Trophoblast cell (in vitro differentiated cells and primary cell): ENCODE data around the gene POLR3E.

Source experiments
- DNase-seq, 2 donors: peaks; one replicate each; pipeline ENCODE4 v3.0.0-alpha.2; 2016
- H2AFZ ChIP-seq: 2 replicates; pipeline ENCODE4 v1.6.1; 2013; ENCODE audit warnings: low read length, moderate library complexity, mild to moderate bottlenecking; ENCODE audit not compliant: insufficient read depth, poor library complexity
- H2AK5ac ChIP-seq: 2 replicates; pipeline ENCODE4 v1.6.1; 2013; ENCODE audit warnings: mild to moderate bottlenecking, low read length
- H2BK120ac ChIP-seq: 2 replicates; pipeline ENCODE4 v1.6.1; 2013; ENCODE audit warnings: low read length, mild to moderate bottlenecking, moderate library complexity; ENCODE audit not compliant: insufficient read depth, poor library complexity
- H2BK12ac ChIP-seq: 2 replicates; pipeline ENCODE4 v1.6.1; 2013; ENCODE audit warnings: mild to moderate bottlenecking, low read length, moderate library complexity
- H2BK5ac ChIP-seq: 2 replicates; pipeline ENCODE4 v1.6.1; 2013; ENCODE audit warnings: low read length, low read depth, moderate library complexity, mild to moderate bottlenecking; ENCODE audit not compliant: poor library complexity
- H3K14ac ChIP-seq: 2 replicates; pipeline ENCODE4 v1.6.1; 2013; ENCODE audit warnings: mild to moderate bottlenecking, low read length
- H3K18ac ChIP-seq: 2 replicates; pipeline ENCODE4 v1.6.1; 2013; ENCODE audit warnings: mild to moderate bottlenecking, low read length
- H3K23ac ChIP-seq: 2 replicates; pipeline ENCODE4 v1.6.1; 2013; ENCODE audit warnings: low read length
- H3K27ac ChIP-seq: 2 replicates; pipeline ENCODE4 v1.5.1; 2013; ENCODE audit warnings: low read depth, mild to moderate bottlenecking, inconsistent platforms, low read length, moderate library complexity
- H3K27me3 ChIP-seq: 2 replicates; pipeline ENCODE4 v1.6.1; 2013; ENCODE audit warnings: inconsistent platforms, mild to moderate bottlenecking, low read length, moderate library complexity; ENCODE audit not compliant: insufficient read depth
- H3K36me3 ChIP-seq, 2 experiments: 1 replicate in 1 of 2; 2 replicates in 1 of 2; pipeline ENCODE4 v1.6.1; 2013; ENCODE audit warnings: low read length in 2 of 2, mild to moderate bottlenecking in 2 of 2, moderate library complexity in 1 of 2; ENCODE audit not compliant: insufficient read depth in 2 of 2, control insufficient read depth in 1 of 2
- H3K4ac ChIP-seq: 2 replicates; pipeline ENCODE4 v1.6.1; 2013; ENCODE audit warnings: low read depth, mild to moderate bottlenecking, low read length, moderate library complexity
- H3K4me1 ChIP-seq, 2 experiments: 1 replicate in 1 of 2; 2 replicates in 1 of 2; pipeline ENCODE4 v1.6.1; 2013; ENCODE audit warnings: low read length in 2 of 2, mild to moderate bottlenecking in 2 of 2, moderate library complexity in 1 of 2; ENCODE audit not compliant: insufficient read depth in 2 of 2, control insufficient read depth in 1 of 2
- H3K4me2 ChIP-seq: 2 replicates; pipeline ENCODE4 v1.6.1; 2013; ENCODE audit warnings: inconsistent platforms, mild to moderate bottlenecking, low read length, moderate library complexity
- H3K4me3 ChIP-seq: 2 replicates; pipeline ENCODE4 v1.5.1; 2013; ENCODE audit warnings: mild to moderate bottlenecking, low read depth, low read length, inconsistent platforms
- H3K79me1 ChIP-seq: one replicate; pipeline ENCODE4 v1.6.1; 2013; ENCODE audit warnings: low read length
- H3K79me2 ChIP-seq: 2 replicates; pipeline ENCODE4 v1.6.1; 2013; ENCODE audit warnings: low read length, mild to moderate bottlenecking; ENCODE audit not compliant: control insufficient read depth, insufficient read depth, poor library complexity
- H3K9ac ChIP-seq: 2 replicates; pipeline ENCODE4 v1.6.1; 2013; ENCODE audit warnings: mild to moderate bottlenecking, low read length
- H3K9me3 ChIP-seq: 2 replicates; pipeline ENCODE4 v1.6.1; 2013; ENCODE audit warnings: low read depth, mild to moderate bottlenecking, control low read depth, inconsistent platforms, low read length; ENCODE audit not compliant: insufficient read depth
- H4K12ac ChIP-seq: 2 replicates; pipeline ENCODE4 v1.6.1; 2013; ENCODE audit warnings: low read depth, mild to moderate bottlenecking, low read length, moderate library complexity
- H4K8ac ChIP-seq: 2 replicates; pipeline ENCODE4 v1.6.1; 2013; ENCODE audit warnings: low read depth, mild to moderate bottlenecking, low read length, moderate library complexity
- H4K91ac ChIP-seq: one replicate; pipeline ENCODE4 v1.6.1; 2013; ENCODE audit warnings: low read depth, mild to moderate bottlenecking, low read length, moderate library complexity
- WGBS: extraction: QIAGEN DNeasy Blood & Tissue Kit; methylation state at CpG from one replicate; pipeline ENCODE4 v1.1.7; 2013; ENCODE audit warnings: missing lambda C conversion rate; ENCODE audit not compliant: insufficient read length, insufficient coverage; ENCODE audit errors: extremely low coverage; 5-methylcytosine and 5-hydroxymethylcytosine counted together

The POLR3E gene

DNA sequence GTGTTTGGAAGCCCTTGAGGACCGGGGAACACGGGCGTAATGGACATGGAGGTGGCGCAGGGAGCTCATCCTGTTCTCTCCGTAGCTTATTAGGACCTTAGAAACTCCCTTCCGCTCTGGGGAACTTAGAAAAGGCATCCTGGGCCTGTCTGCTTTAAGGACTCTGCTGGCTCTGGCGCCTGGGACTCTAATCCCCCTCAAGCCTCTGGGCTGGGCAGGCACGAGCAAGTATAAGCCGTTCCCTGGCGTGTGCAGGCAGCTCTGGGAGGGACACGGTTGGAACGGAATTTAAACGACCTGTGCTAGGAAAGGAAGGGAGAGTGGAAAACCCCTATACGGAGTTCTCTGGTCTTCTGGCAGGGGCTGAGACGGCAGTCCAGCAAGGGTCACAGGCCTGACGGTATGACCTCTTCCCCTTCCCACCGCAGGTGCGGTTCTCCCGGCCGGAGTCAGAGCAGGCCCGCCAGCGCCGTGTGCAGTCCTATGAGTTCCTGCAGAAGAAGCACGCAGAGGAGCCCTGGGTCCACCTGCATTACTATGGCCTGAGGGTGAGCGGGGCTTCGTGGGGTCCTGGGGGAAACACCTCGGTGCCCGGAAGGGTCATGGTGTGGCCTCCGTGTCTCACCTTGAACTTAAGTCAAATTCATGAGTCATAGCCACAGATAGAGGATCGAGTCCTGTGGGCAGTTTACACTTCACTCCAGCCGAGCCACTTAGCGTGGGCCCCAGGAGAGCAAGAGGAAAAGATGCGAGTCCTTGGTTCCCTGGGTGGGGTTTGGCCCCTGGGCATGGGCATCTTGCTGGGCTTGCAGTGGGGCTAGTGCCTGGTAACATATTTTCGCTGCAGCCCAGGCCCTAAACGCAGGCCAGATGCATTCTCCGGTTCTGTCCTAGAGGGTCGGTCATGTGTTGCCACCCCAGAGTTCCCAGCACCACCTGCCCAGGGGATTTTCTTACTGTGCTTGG is 17.7 kb downstream of the POLR3E start:
- no peaks in the 10 kb centered on the region for H3K79me1 ChIP-seq
- no peak overlapping the region for H3K14ac ChIP-seq
- no peak overlapping the region for H2AFZ ChIP-seq
- no peak overlapping the region for H4K8ac ChIP-seq
- no peak overlapping the region for H2BK120ac ChIP-seq
- no peak overlapping the region for H3K4me2 ChIP-seq
- no peak overlapping the region for H3K27ac ChIP-seq
- H3K79me2 ChIP-seq, result no peaks in the 10 kb centered on the region
- H3K4me1 ChIP-seq, result no peaks in the 10 kb centered on the region
- no peak overlapping the region for H3K23ac ChIP-seq
- no peak overlapping the region for H3K4ac ChIP-seq
- no peaks in the 10 kb centered on the region for H3K9me3 ChIP-seq
- DNase-seq, result no peak
- H4K91ac ChIP-seq, result no peak overlapping the region
- no peak overlapping the region for H3K4me3 ChIP-seq
- H2AK5ac ChIP-seq, result no peak overlapping the region
- no peak overlapping the region for H3K9ac ChIP-seq
- no peaks in the 10 kb centered on the region for H3K27me3 ChIP-seq
- WGBS, result no CpG with 5 or more reads among the region's 37 CpGs
- no peak overlapping the region for H2BK5ac ChIP-seq
- peaks cover 47 to 54% of the 10 kb centered on the region in 2 experiments for H3K36me3 ChIP-seq
- no peak overlapping the region for H3K18ac ChIP-seq
- no peak overlapping the region for H2BK12ac ChIP-seq
- no peak overlapping the region for H4K12ac ChIP-seq

DNA sequence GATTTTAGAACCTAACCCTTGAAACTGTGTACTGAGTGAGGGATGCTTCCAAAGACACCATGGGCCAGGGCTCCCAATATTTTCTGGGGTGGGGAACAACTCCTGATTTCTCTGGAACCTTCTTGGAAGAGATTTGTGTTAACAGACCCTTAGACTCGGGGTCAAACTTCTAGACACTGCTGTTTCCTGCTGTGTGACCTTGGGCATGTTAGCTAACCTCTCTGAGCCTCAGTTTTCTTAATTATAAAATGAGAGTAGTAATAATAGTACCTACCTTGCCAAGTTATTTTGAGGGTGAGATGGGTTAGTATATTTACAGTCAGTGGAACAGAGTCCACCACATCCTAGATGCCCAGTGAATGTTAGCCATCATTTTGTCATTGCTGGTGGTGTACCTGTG is 18.8 kb downstream of the POLR3E start:
- Histone ChIP-seq H3K27ac (no peak overlapping the region), H3K14ac (no peak overlapping the region), H3K18ac (no peak overlapping the region), H4K8ac (no peak overlapping the region), H2AFZ (no peak overlapping the region), H2AK5ac (no peak overlapping the region), H2BK5ac (no peak overlapping the region), H3K79me2 (no peaks in the 10 kb centered on the region), H3K4me1 (no peaks in the 10 kb centered on the region), H2BK12ac (no peak overlapping the region), H3K9ac (no peak overlapping the region), H2BK120ac (no peak overlapping the region), H4K12ac (no peak overlapping the region), H3K27me3 (no peaks in the 10 kb centered on the region), H4K91ac (no peak overlapping the region), H3K4ac (no peak overlapping the region), H3K23ac (no peak overlapping the region), H3K4me2 (no peak overlapping the region), H3K9me3 (no peaks in the 10 kb centered on the region), H3K4me3 (no peak overlapping the region), H3K79me1 (no peaks in the 10 kb centered on the region), H3K36me3 (peaks cover 44 to 52% of the 10 kb centered on the region in 2 experiments)
- no peak for DNase-seq
- no CpG with 5 or more reads among the region's 1 CpG for WGBS

DNA sequence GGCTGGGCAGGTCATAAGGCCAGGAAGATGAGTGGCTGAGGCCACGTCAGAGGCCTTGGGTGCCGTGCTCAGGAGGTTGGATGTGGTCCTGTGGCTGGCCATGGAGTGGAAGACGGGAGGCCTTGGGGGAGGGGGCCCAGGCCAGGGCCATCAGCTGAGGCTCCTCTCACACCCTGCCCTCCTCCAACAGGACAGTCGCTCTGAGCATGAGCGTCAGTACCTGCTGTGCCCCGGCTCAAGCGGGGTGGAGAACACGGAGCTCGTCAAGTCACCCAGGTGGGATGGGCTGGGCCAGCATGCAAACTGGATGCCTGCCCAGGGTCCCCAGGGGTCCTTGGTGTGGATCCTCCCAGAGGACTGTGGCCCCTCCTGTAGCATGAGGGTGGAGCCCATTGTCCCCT is 19.2 kb downstream of the POLR3E start:
- H3K4ac ChIP-seq, result no peak overlapping the region
- H3K79me1 ChIP-seq, result no peaks in the 10 kb centered on the region
- no peak overlapping the region for H2BK5ac ChIP-seq
- H2AFZ ChIP-seq, result no peak overlapping the region
- H3K27me3 ChIP-seq, result no peaks in the 10 kb centered on the region
- no peak overlapping the region for H3K23ac ChIP-seq
- H3K79me2 ChIP-seq, result no peaks in the 10 kb centered on the region
- no peaks in the 10 kb centered on the region for H3K4me1 ChIP-seq
- no peak overlapping the region for H3K4me3 ChIP-seq
- no peaks in the 10 kb centered on the region for H3K9me3 ChIP-seq
- no peak overlapping the region for H3K18ac ChIP-seq
- no peak overlapping the region for H4K12ac ChIP-seq
- WGBS, result no CpG with 5 or more reads among the region's 9 CpGs
- H3K27ac ChIP-seq, result no peak overlapping the region
- peaks cover 45 to 54% of the 10 kb centered on the region in 2 experiments for H3K36me3 ChIP-seq
- H2AK5ac ChIP-seq, result no peak overlapping the region
- H3K9ac ChIP-seq, result no peak overlapping the region
- no peak overlapping the region for H2BK120ac ChIP-seq
- no peak for DNase-seq
- no peak overlapping the region for H3K4me2 ChIP-seq
- H4K91ac ChIP-seq, result no peak overlapping the region
- H4K8ac ChIP-seq, result no peak overlapping the region
- H3K14ac ChIP-seq, result no peak overlapping the region
- no peak overlapping the region for H2BK12ac ChIP-seq

DNA sequence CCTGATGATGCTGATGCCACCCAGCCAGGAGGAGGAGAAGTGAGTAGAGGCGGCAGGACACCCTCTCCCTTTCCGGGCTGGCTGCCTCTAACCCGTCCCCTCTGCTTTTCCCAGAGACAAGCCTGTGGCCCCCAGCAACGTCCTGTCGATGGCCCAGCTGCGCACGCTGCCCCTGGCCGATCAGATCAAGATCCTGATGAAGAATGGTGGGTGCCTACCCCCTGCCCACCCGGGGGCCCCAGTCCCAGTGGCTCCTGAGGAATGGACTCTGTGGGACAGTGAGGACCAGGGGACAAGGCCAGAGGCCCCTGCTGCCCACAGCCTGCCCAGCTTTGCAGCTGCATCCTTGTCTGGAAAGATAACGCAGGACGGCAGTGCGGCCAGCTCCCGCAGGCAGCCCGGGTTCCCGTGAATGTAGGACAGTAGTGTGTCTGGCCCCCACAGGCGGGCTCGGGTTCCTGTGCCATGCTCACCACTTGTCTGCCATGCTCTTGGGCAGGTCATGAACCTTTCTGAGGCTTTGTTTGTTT is 19.9 kb downstream of the POLR3E start:
- Histone ChIP-seq H4K12ac (no peak overlapping the region), H3K27me3 (no peaks in the 10 kb centered on the region)

More for the DNA sequence above, 19.9 kb downstream of the POLR3E start:
- no peak overlapping the region for H2AK5ac ChIP-seq
- no peak overlapping the region for H3K4me3 ChIP-seq
- no peak overlapping the region for H3K23ac ChIP-seq
- no peak overlapping the region for H2BK12ac ChIP-seq
- H3K18ac ChIP-seq, result no peak overlapping the region
- no peak overlapping the region for H2BK5ac ChIP-seq
- H3K9ac ChIP-seq, result no peak overlapping the region
- H3K79me2 ChIP-seq, result no peaks in the 10 kb centered on the region
- no peak overlapping the region for H3K4me2 ChIP-seq
- peaks cover 51 to 55% of the 10 kb centered on the region in 2 experiments for H3K36me3 ChIP-seq
- H4K91ac ChIP-seq, result no peak overlapping the region
- H4K8ac ChIP-seq, result no peak overlapping the region
- H3K27ac ChIP-seq, result no peak overlapping the region
- H2BK120ac ChIP-seq, result no peak overlapping the region
- H2AFZ ChIP-seq, result no peak overlapping the region
- no peak for DNase-seq
- no CpG with 5 or more reads among the region's 17 CpGs for WGBS
- no peaks in the 10 kb centered on the region for H3K9me3 ChIP-seq
- no peak overlapping the region for H3K14ac ChIP-seq
- no peak overlapping the region for H3K4ac ChIP-seq
- H3K4me1 ChIP-seq, result no peaks in the 10 kb centered on the region
- no peaks in the 10 kb centered on the region for H3K79me1 ChIP-seq
